MM.1S (cell line): ENCODE results near the gene COPS8.

Source experiments
- CTCF ChIP-seq: fragments of 300-600 bp; sonication (generic); IDR thresholded peaks from 2 replicates; pipeline ENCODE4 v1.5.1; 2016; ENCODE audit warnings: antibody characterized with exemption, low read length, mixed read lengths
- EZH2 ChIP-seq: fragments of 300-600 bp; sonication (generic); optimal IDR thresholded peaks from 2 replicates; pipeline ENCODE3; 2017; ENCODE audit warnings: low read depth, mild to moderate bottlenecking, antibody characterized with exemption, low read length, mixed read lengths
- EZH2phosphoT487 ChIP-seq: fragments of 300-600 bp; sonication (generic); IDR thresholded peaks from 2 replicates; pipeline ENCODE4 v1.6.1; 2018; ENCODE audit warnings: antibody characterized with exemption, low read length

DNA sequence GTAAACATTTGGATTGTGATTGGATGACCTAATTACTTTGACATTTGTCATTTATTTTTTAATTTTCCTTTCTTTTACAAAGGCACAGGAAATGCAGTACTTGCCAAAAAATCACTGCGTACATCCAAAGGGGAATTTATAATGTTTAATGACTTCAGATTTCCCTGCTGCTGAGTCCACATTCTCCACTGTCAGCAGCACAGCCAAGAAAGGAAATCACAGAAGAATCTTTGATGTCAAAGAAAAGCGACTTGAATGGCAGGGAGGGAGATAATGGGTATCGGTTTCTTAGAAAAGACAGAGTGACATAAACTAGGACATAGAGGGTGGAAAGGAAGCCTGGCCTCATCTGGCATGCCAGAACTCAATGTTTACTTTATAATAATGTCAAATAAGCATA is 41.4 kb upstream of the COPS8 start:
- TF ChIP-seq CTCF (no peak), EZH2 (no peak), EZH2phosphoT487 (no peak)
